Colonic mucosa (tissue), 4 donors: Measurements from ENCODE around the gene SLK. TPM values are rescaled to one million over a fixed set of nuclear protein-coding genes. Genes with fewer than 3 reads are reported as not detected.
A peak's percentile ranks its signal among the peaks of the same experiment; 100 is the strongest.

Experiments used
- DNase-seq: peaks from one replicate; pipeline ENCODE4 v3.0.0-alpha.2; 2020
- H3K27ac ChIP-seq: fragments of 200-600 bp; one replicate; pipeline ENCODE4 v1.8.0; 2021
- H3K27me3 ChIP-seq: fragments of 200-600 bp; one replicate; pipeline ENCODE4 v1.8.0; 2021
- H3K36me3 ChIP-seq: fragments of 200-600 bp; one replicate; pipeline ENCODE4 v1.8.0; 2021
- H3K4me1 ChIP-seq: fragments of 200-600 bp; one replicate; pipeline ENCODE4 v1.8.0; 2021; ENCODE audit warnings: mild to moderate bottlenecking
- H3K4me3 ChIP-seq: fragments of 200-600 bp; one replicate; pipeline ENCODE4 v1.8.0; 2021
- H3K9ac ChIP-seq, 2 donors: one replicate each; pipeline ENCODE4 v1.7.0; 2013; ENCODE audit warnings: control low read depth in 2 of 2, low read depth in 2 of 2, low read length in 2 of 2
- H3K9me3 ChIP-seq: fragments of 200-600 bp; one replicate; pipeline ENCODE4 v1.8.0; 2021
- CTCF ChIP-seq: fragments of 200-600 bp; IDR thresholded peaks from one replicate; pipeline ENCODE4 v1.8.0; 2022; ENCODE audit warnings: antibody characterized with exemption, mild to moderate bottlenecking
- intact Hi-C: fragments of 100-400 bp; cut with DNase I; formaldehyde crosslinking; loops from one replicate; pipeline ENCODE4 v1.14.1; 2022
- total RNA-seq, 2 donors: library from RNA; stranded (reverse); fragmentation: NEBNext Ultra II Directional in 1 of 2; extraction: Animal tissue kit (Norgen Biotek cat#: 25700) in 1 of 2; gene quantifications; one replicate each; pipeline ENCODE4 v1.2.1, GENCODE V29; 2021
- donor health status: healthy.
- donor health status: DM: no; HTN: no; CAD: no.
- donor health status: DM: no; HTN: no; CAD: no.

The SLK gene
- total RNA-seq, 2 donors from 2014 or later: 35.5 to 51.6 TPM

GRCh38 chr10:104049504-104050250 lies 82.7 kb downstream of the SLK start:
- Histone ChIP-seq H3K4me3 (no peak overlapping the region), H3K36me3 (no peaks in the 10 kb centered on the region), H3K9me3 (no peaks in the 10 kb centered on the region), H3K27me3 (no peaks in the 10 kb centered on the region), H3K4me1 (peaks cover 6% of the 10 kb centered on the region), H3K9ac (peak overlapping the region in 1 of 2 donors; percentile 9), H3K27ac (peak overlapping the region; percentile 52)
- TF ChIP-seq CTCF: no peak
- peak; percentile 54 for DNase-seq
- intact Hi-C loops: loop anchor here (5.0 to 10.0 kb wide), 2 partner anchors 75 to 168 kb away; partner anchors contain the start of gene SFR1

- Histone ChIP-seq H3K36me3 (no peaks in the 10 kb centered on the region), H3K9ac (peak overlapping the region in 1 of 2 donors; percentile 55), H3K4me3 (no peak overlapping the region), H3K9me3 (no peaks in the 10 kb centered on the region), H3K27me3 (no peaks in the 10 kb centered on the region), H3K27ac (peak overlapping the region; percentile 75), H3K4me1 (peaks cover 6% of the 10 kb centered on the region)
- no peak for TF ChIP-seq CTCF
- DNase-seq: peak; percentile 95
- intact Hi-C loops: no loop called here
Observed at GRCh38 chr10:104052431-104052830, 85.5 kb downstream of the SLK start.

GRCh38 chr10:104053201-104053600 lies 86.3 kb downstream of the SLK start:
- no peaks in the 10 kb centered on the region for H3K27me3 ChIP-seq
- intact Hi-C loops: no loop called here
- DNase-seq: no peak
- H3K9ac ChIP-seq: peak overlapping the region in 1 of 2 donors; percentile 30
- H3K4me3 ChIP-seq: no peak overlapping the region
- no peaks in the 10 kb centered on the region for H3K9me3 ChIP-seq
- TF ChIP-seq CTCF: no peak
- peaks cover 6% of the 10 kb centered on the region for H3K4me1 ChIP-seq
- no peaks in the 10 kb centered on the region for H3K36me3 ChIP-seq
- H3K27ac ChIP-seq: peak overlapping the region; percentile 61

- Histone ChIP-seq H3K27ac (no peak overlapping the region), H3K27me3 (no peaks in the 10 kb centered on the region), H3K9me3 (no peaks in the 10 kb centered on the region), H3K36me3 (no peaks in the 10 kb centered on the region), H3K9ac (no peak overlapping the region), H3K4me1 (no peaks in the 10 kb centered on the region), H3K4me3 (no peak overlapping the region)
- TF ChIP-seq CTCF: no peak
- intact Hi-C loops: no loop called here
- DNase-seq: no peak
Observed at GRCh38 chr10:104054430-104054829, 87.5 kb downstream of the SLK start.

GRCh38 chr10:104056619-104057273 lies 89.8 kb downstream of the SLK start:
- TF ChIP-seq CTCF: no peak

More at GRCh38 chr10:104056619-104057273, 89.8 kb downstream of the SLK start:
- no peak overlapping the region for H3K4me3 ChIP-seq
- DNase-seq: no peak
- no peak overlapping the region for H3K27ac ChIP-seq
- no peaks in the 10 kb centered on the region for H3K27me3 ChIP-seq
- no peaks in the 10 kb centered on the region for H3K36me3 ChIP-seq
- no peaks in the 10 kb centered on the region for H3K9me3 ChIP-seq
- H3K4me1 ChIP-seq: no peaks in the 10 kb centered on the region
- H3K9ac ChIP-seq: no peak overlapping the region
- intact Hi-C loops: no loop called here
